ENCODE results near the gene GMCL2.

- no peak for TF ChIP-seq POLR2AphosphoS5 (IDR thresholded peaks at IDR 0.05)
- TF ChIP-seq CTCF (IDR thresholded peaks at IDR 0.05): no peak
Measured at GRCh38 chr5:178149199-178149932, 37.8 kb downstream of the GMCL2 start.

Measured in prostate gland (tissue), 2 donors.